PC-9 (cell line): ENCODE measurements around the gene PHEX. TPM values are rescaled to one million over a fixed set of nuclear protein-coding genes. Genes with fewer than 3 reads are reported as not detected.
A peak's percentile ranks its signal among the peaks of the same experiment; 100 is the strongest.

Source experiments
- BruUV-seq: library from RNA; stranded (reverse); fragments of 400-500 nt; replicated peaks from 2 replicates; lab custom pipeline; 2021; lab: Mats Ljungman, UMichigan
- CTCF ChIA-PET: fragments of 300-600 bp; sonication (Branson Sonifier 250); formaldehyde crosslinking; loops from one replicate; lab custom pipeline; 2022; ENCODE audit warnings: antibody characterized with exemption; lab: Charles Lee
- POLR2A ChIA-PET: fragments of 300-600 bp; sonication (Branson Sonifier 250); formaldehyde crosslinking; loops from one replicate; lab custom pipeline; 2022; ENCODE audit warnings: antibody characterized with exemption; ENCODE audit not compliant: unreplicated experiment; lab: Charles Lee
- DNase-seq, 2 experiments: peaks; one replicate each; pipeline versions ENCODE4 v3.0.0 to v3.0.0-alpha.2; 2015 to 2022; ENCODE audit warnings: mixed read lengths in 1 of 2
- H2AFZ ChIP-seq: fragments of 200-600 bp; sonication (generic); 2 replicates; pipeline ENCODE4 v1.8.1; 2017; ENCODE audit warnings: antibody characterized with exemption
- H3F3A ChIP-seq: fragments of 200-600 bp; sonication (generic); 2 replicates; pipeline ENCODE4 v1.8.1; 2017; ENCODE audit warnings: antibody characterized with exemption, mild to moderate bottlenecking, low read depth; ENCODE audit not compliant: insufficient read depth
- H3K27ac ChIP-seq: fragments of 200-600 bp; sonication (generic); 2 replicates; pipeline ENCODE4 v1.6.1; 2016; ENCODE audit warnings: mixed run types
- H3K27me3 ChIP-seq: fragments of 200-600 bp; sonication (generic); 2 replicates; pipeline ENCODE4 v1.6.1; 2016; ENCODE audit warnings: low read depth, mixed run types; ENCODE audit not compliant: insufficient read depth
- H3K36me3 ChIP-seq: fragments of 200-600 bp; sonication (generic); 2 replicates; pipeline ENCODE4 v1.6.1; 2016; ENCODE audit warnings: low read depth, mixed run types
- H3K4me1 ChIP-seq: fragments of 200-600 bp; sonication (generic); replicated peaks from 2 replicates; pipeline ENCODE4 v1.6.1; 2016; ENCODE audit warnings: mixed run types; ENCODE audit not compliant: insufficient read depth
- H3K4me2 ChIP-seq: fragments of 200-600 bp; sonication (generic); 2 replicates; pipeline ENCODE4 v1.6.1; 2017; ENCODE audit warnings: mixed run types
- H3K4me3 ChIP-seq: fragments of 200-600 bp; sonication (generic); 2 replicates; pipeline ENCODE4 v1.6.1; 2016; ENCODE audit warnings: mixed run types
- H3K79me2 ChIP-seq: fragments of 200-600 bp; sonication (generic); 2 replicates; pipeline ENCODE4 v1.6.1; 2017; ENCODE audit warnings: low read depth, mixed run types
- H3K9me2 ChIP-seq: fragments of 200-600 bp; sonication (generic); 2 replicates; pipeline ENCODE4 v1.8.1; 2017; ENCODE audit warnings: mild to moderate bottlenecking; ENCODE audit not compliant: insufficient read depth
- H3K9me3 ChIP-seq: fragments of 200-600 bp; sonication (generic); 2 replicates; pipeline ENCODE4 v1.8.1; 2016; ENCODE audit warnings: low read depth; ENCODE audit not compliant: insufficient read depth
- H4K20me1 ChIP-seq: fragments of 200-600 bp; sonication (generic); 2 replicates; pipeline ENCODE4 v1.8.1; 2017; ENCODE audit not compliant: insufficient read depth
- EZH2 ChIP-seq: fragments of 200-600 bp; sonication (generic); IDR thresholded peaks from 2 replicates; pipeline ENCODE4 v1.8.0; 2017; ENCODE audit warnings: antibody characterized with exemption, low read depth
- intact Hi-C: fragments of 100-400 bp; cut with micrococcal nuclease; formaldehyde crosslinking; loops from one replicate; pipeline ENCODE4 v1.10.0; 2022; ENCODE audit not compliant: unreplicated experiment
- total RNA-seq: library from RNA; stranded (reverse); gene quantifications from 2 replicates; pipeline ENCODE4 v1.2.3, GENCODE V29; 2021
- TF ChIP-seq, protein P1 (sequence below): fragments of 200-600 bp; sonication (generic); conservative IDR thresholded peaks from 2 replicates; pipeline ENCODE4 v1.6.1; 2017; ENCODE audit warnings: mixed run types, antibody characterized with exemption, mild to moderate bottlenecking, moderate library complexity

The PHEX gene
- total RNA-seq, 1 experiment from 2014 or later = 3.5 TPM

GRCh38 chrX:22134681-22135080 lies 102.6 kb downstream of the PHEX start:
- peak; percentile 64 to 89 for DNase-seq
- intact Hi-C loops = loop anchor here (1.0 to 10.0 kb wide), 8 partner anchors 37 to 1768 kb away; no protein-coding TSS in a partner anchor
- CTCF ChIA-PET = interaction anchor here (0.7 kb wide), 1 partner anchor 70 kb away, joined by 3 read pairs; no protein-coding TSS in a partner anchor
- Histone ChIP-seq H3K9me2 (no peaks in the 10 kb centered on the region), H3K4me1 (peaks cover 42% of the 10 kb centered on the region), H3K27ac (peak overlapping the region; percentile 99), H3F3A (peaks cover 33% of the 10 kb centered on the region), H3K4me3 (0 out of 2 replicates have a peak overlapping the region, but pooled peaks have one; percentile 8), H3K36me3 (no peaks in the 10 kb centered on the region), H2AFZ (no peak overlapping the region), H3K4me2 (peak overlapping the region; percentile 81), H3K79me2 (no peaks in the 10 kb centered on the region), H4K20me1 (no peaks in the 10 kb centered on the region), H3K9me3 (no peaks in the 10 kb centered on the region), H3K27me3 (no peaks in the 10 kb centered on the region)
- POLR2A ChIA-PET = no interaction called here
- no peak for TF ChIP-seq EZH2
- BruUV-seq = no TSS peak

- H3K27me3 ChIP-seq = no peaks in the 10 kb centered on the region
- peak overlapping the region; percentile 47; the same call in 1 of the 2 replicates for H3K4me3 ChIP-seq
- H3K9me2 ChIP-seq = no peaks in the 10 kb centered on the region
- H3K36me3 ChIP-seq = no peaks in the 10 kb centered on the region
- intact Hi-C loops = loop anchor here (5.0 to 10.0 kb wide), 5 partner anchors 390 to 1767 kb away; no protein-coding TSS in a partner anchor
- ChIA-PET CTCF (interaction anchor here (0.6 to 1.7 kb wide), 7 partner anchors 16 to 797 kb away, joined by 3 to 16 read pairs (median 3); no protein-coding TSS in a partner anchor), POLR2A (interaction anchor here (0.5 to 0.7 kb wide), 4 partner anchors 40 to 500 kb away, joined by 3 to 7 read pairs (median 5); no protein-coding TSS in a partner anchor)
- H3K4me1 ChIP-seq = peaks cover 42% of the 10 kb centered on the region
- DNase-seq = peak; percentile 14 to 84
- no TSS peak for BruUV-seq
- no peaks in the 10 kb centered on the region for H3K9me3 ChIP-seq
- H4K20me1 ChIP-seq = no peaks in the 10 kb centered on the region
- H3K4me2 ChIP-seq = peak overlapping the region; percentile 81
- H3K79me2 ChIP-seq = no peaks in the 10 kb centered on the region
- H2AFZ ChIP-seq = no peak overlapping the region; the same call in 1 of the 2 replicates
- no peak for TF ChIP-seq EZH2
- TF ChIP-seq, protein P1, sequence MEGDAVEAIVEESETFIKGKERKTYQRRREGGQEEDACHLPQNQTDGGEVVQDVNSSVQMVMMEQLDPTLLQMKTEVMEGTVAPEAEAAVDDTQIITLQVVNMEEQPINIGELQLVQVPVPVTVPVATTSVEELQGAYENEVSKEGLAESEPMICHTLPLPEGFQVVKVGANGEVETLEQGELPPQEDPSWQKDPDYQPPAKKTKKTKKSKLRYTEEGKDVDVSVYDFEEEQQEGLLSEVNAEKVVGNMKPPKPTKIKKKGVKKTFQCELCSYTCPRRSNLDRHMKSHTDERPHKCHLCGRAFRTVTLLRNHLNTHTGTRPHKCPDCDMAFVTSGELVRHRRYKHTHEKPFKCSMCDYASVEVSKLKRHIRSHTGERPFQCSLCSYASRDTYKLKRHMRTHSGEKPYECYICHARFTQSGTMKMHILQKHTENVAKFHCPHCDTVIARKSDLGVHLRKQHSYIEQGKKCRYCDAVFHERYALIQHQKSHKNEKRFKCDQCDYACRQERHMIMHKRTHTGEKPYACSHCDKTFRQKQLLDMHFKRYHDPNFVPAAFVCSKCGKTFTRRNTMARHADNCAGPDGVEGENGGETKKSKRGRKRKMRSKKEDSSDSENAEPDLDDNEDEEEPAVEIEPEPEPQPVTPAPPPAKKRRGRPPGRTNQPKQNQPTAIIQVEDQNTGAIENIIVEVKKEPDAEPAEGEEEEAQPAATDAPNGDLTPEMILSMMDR = no peak
- H3K27ac ChIP-seq = peak overlapping the region; percentile 99
- peaks cover 33% of the 10 kb centered on the region for H3F3A ChIP-seq
Measured at GRCh38 chrX:22135171-22135711, 103.1 kb downstream of the PHEX start.

DNA sequence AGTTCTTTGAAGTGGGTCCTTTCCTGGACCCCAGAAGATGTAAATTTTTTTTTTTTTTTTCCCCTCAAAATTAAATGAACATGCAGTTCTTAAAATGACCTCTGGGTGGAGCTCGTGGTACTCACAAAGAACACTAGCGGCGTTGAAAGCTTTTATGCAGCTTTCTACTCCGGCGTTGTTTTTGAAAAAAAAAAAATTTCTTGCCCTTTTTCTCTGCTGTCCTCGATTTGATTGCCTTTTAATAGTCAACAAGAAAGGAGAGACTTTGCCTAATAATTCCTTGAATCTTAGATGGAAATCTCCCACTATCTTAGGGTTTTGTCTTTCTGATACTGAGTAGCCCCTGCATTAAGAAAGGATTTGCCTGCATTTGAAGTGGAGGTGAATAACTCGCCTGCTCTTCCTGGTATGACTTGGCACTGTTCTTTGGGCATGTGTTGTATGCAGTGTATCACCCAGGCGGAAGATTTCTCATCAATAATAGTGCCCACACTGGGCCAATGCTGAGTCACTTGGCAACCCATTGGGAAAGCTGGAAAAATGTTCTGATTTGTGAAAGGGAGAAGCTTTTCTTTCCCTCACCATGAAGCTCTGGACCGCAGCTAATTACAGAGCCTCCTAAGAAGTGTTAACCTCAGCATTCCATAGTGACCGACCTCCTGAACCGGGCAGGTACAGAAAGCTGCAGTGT lies 104.0 kb downstream of the PHEX start:
- H3K79me2 ChIP-seq = no peaks in the 10 kb centered on the region
- H3K9me2 ChIP-seq = no peaks in the 10 kb centered on the region
- BruUV-seq = TSS peak; percentile 23
- H3K4me1 ChIP-seq = peaks cover 42% of the 10 kb centered on the region
- no peaks in the 10 kb centered on the region for H3K36me3 ChIP-seq
- DNase-seq = peak; percentile 63 to 93
- H3K27me3 ChIP-seq = no peaks in the 10 kb centered on the region
- intact Hi-C loops = loop anchor here (1.0 to 10.0 kb wide), 9 partner anchors 56 to 1766 kb away; no protein-coding TSS in a partner anchor
- TF ChIP-seq EZH2 = no peak
- TF ChIP-seq, protein P1 = peak; percentile 84
- peak overlapping the region; percentile 83 for H2AFZ ChIP-seq
- ChIA-PET CTCF (interaction anchor here (0.6 to 1.7 kb wide), 12 partner anchors 17 to 1765 kb away, joined by 3 to 16 read pairs (median 5); no protein-coding TSS in a partner anchor), POLR2A (interaction anchor here (0.5 to 0.7 kb wide), 5 partner anchors 30 to 530 kb away, joined by 3 to 15 read pairs (median 6); no protein-coding TSS in a partner anchor)
- H3K27ac ChIP-seq = peak overlapping the region; percentile 99
- no peaks in the 10 kb centered on the region for H4K20me1 ChIP-seq
- peaks cover 33% of the 10 kb centered on the region for H3F3A ChIP-seq
- H3K4me2 ChIP-seq = peak overlapping the region; percentile 81
- no peaks in the 10 kb centered on the region for H3K9me3 ChIP-seq
- peak overlapping the region; percentile 47; the same call in 1 of the 2 replicates for H3K4me3 ChIP-seq
